ENCODE data around the gene RHBDD1. TPM values are rescaled to one million over a fixed set of nuclear protein-coding genes. Genes with fewer than 3 reads are reported as not detected.

RHBDD1 gene
- polyA plus RNA-seq, 3 donors: 8.1 to 19.5 (median 15.5) TPM

DNA sequence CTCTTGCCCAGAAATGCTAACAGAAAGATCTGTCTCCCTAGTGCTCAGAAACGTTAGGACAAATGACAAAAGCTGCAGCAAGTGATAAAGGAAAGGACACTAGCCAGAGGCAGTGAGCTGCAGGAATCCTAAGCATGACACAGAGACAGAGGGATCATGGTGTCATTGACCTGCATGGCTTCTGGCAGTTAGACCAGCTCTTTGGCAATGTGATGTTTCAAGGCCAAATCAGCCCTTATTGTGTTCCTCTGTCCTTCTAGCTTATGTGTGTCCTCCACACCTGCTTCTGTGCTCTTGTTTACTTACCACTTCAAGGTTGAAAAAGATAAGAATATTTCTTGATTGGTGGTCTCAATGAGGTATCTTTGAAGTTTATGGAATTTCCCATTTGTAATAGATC, 120.8 kb downstream of the RHBDD1 start:
- H3K27ac Mint-ChIP-seq: no peak overlapping the region
- 100% methylated on average over 1 of the region's 1 CpG for WGBS (ENCODE audit: insufficient coverage)
- intact Hi-C loops (cut with micrococcal nuclease): no loop called here
- H3K27me3 Mint-ChIP-seq (ENCODE audit: low read depth in 3 of 3): peaks cover 0 to 2% (median 0%) of the 10 kb centered on the region in 3 donors
- Histone ChIP-seq H3K9me3 (replicated peaks in 1 of 2; ENCODE audit: control insufficient read depth in 1 of 2, insufficient read depth in 1 of 2, low read length in 2 of 2) (peaks cover 0 to 4% of the 10 kb centered on the region in 2 donors), H4K20me1 (ENCODE audit: insufficient read depth, low read length) (no peaks in the 10 kb centered on the region), H3K36me3 (replicated peaks in 1 of 2; ENCODE audit: control insufficient read depth in 1 of 2, insufficient read depth in 2 of 2, low read length in 2 of 2) (no peaks in the 10 kb centered on the region), H2AFZ (ENCODE audit: insufficient read depth, low read depth, low read length, poor library complexity, severe bottlenecking) (no peak overlapping the region), H3K4me1 (ENCODE audit: control insufficient read depth in 1 of 2, insufficient read depth in 2 of 2, low read length in 2 of 2) (no peaks in the 10 kb centered on the region), H3K27me3 (ENCODE audit: control insufficient read depth in 2 of 2, insufficient read depth in 2 of 2, low read length in 2 of 2) (no peaks in the 10 kb centered on the region), H3K79me2 (ENCODE audit: insufficient read depth, low read length) (no peaks in the 10 kb centered on the region), H3K27ac (ENCODE audit: low read depth in 1 of 2, low read length in 2 of 2) (no peak overlapping the region), H3K4me2 (replicated peaks; ENCODE audit: extremely low read depth, low read length, poor library complexity, severe bottlenecking) (no peak overlapping the region), H3K9ac (ENCODE audit: insufficient read depth, low read length, poor library complexity, severe bottlenecking) (no peak overlapping the region), H3K4me3 (replicated peaks in 1 of 3; ENCODE audit: low read depth in 2 of 3, low read length in 3 of 3) (no peak overlapping the region)
- TF ChIP-seq, protein P1, sequence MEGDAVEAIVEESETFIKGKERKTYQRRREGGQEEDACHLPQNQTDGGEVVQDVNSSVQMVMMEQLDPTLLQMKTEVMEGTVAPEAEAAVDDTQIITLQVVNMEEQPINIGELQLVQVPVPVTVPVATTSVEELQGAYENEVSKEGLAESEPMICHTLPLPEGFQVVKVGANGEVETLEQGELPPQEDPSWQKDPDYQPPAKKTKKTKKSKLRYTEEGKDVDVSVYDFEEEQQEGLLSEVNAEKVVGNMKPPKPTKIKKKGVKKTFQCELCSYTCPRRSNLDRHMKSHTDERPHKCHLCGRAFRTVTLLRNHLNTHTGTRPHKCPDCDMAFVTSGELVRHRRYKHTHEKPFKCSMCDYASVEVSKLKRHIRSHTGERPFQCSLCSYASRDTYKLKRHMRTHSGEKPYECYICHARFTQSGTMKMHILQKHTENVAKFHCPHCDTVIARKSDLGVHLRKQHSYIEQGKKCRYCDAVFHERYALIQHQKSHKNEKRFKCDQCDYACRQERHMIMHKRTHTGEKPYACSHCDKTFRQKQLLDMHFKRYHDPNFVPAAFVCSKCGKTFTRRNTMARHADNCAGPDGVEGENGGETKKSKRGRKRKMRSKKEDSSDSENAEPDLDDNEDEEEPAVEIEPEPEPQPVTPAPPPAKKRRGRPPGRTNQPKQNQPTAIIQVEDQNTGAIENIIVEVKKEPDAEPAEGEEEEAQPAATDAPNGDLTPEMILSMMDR (IDR thresholded peaks at IDR 0.05): no peak
- H3K9me3 Mint-ChIP-seq: peaks cover 2 to 23% (median 13%) of the 10 kb centered on the region in 7 donors
- peaks cover 3% of the 10 kb centered on the region for H3K4me1 Mint-ChIP-seq
- no peak for DNase-seq
- H3K4me3 Mint-ChIP-seq: no peak overlapping the region
- peaks cover 3 to 10% of the 10 kb centered on the region in 2 donors for H3K36me3 Mint-ChIP-seq

- no CpG with 5 or more reads among the region's 1 CpG for WGBS (ENCODE audit: insufficient coverage)
- Histone ChIP-seq H3K27me3 (ENCODE audit: control insufficient read depth in 2 of 2, insufficient read depth in 2 of 2, low read length in 2 of 2) (no peaks in the 10 kb centered on the region), H3K4me1 (ENCODE audit: control insufficient read depth in 1 of 2, insufficient read depth in 2 of 2, low read length in 2 of 2) (no peaks in the 10 kb centered on the region), H3K9ac (ENCODE audit: insufficient read depth, low read length, poor library complexity, severe bottlenecking) (no peak overlapping the region), H3K27ac (ENCODE audit: low read depth in 1 of 2, low read length in 2 of 2) (no peak overlapping the region), H3K9me3 (replicated peaks in 1 of 2; ENCODE audit: control insufficient read depth in 1 of 2, insufficient read depth in 1 of 2, low read length in 2 of 2) (peaks cover 0 to 4% of the 10 kb centered on the region in 2 donors), H3K36me3 (replicated peaks in 1 of 2; ENCODE audit: control insufficient read depth in 1 of 2, insufficient read depth in 2 of 2, low read length in 2 of 2) (no peaks in the 10 kb centered on the region), H3K4me3 (replicated peaks in 1 of 3; ENCODE audit: low read depth in 2 of 3, low read length in 3 of 3) (no peak overlapping the region), H4K20me1 (ENCODE audit: insufficient read depth, low read length) (no peaks in the 10 kb centered on the region), H2AFZ (ENCODE audit: insufficient read depth, low read depth, low read length, poor library complexity, severe bottlenecking) (no peak overlapping the region), H3K79me2 (ENCODE audit: insufficient read depth, low read length) (no peaks in the 10 kb centered on the region), H3K4me2 (replicated peaks; ENCODE audit: extremely low read depth, low read length, poor library complexity, severe bottlenecking) (no peak overlapping the region)
- TF ChIP-seq, protein P1 (IDR thresholded peaks at IDR 0.05): no peak
- Mint-ChIP-seq H3K27me3 (ENCODE audit: low read depth in 3 of 3) (peaks cover 0 to 2% (median 0%) of the 10 kb centered on the region in 3 donors), H3K36me3 (peaks cover 0 to 7% of the 10 kb centered on the region in 2 donors), H3K27ac (no peak overlapping the region), H3K4me1 (no peaks in the 10 kb centered on the region), H3K9me3 (peaks cover 2 to 23% (median 13%) of the 10 kb centered on the region in 7 donors), H3K4me3 (no peak overlapping the region)
- DNase-seq: no peak
- intact Hi-C loops (cut with micrococcal nuclease): no loop called here
These were observed 123.6 kb downstream of the RHBDD1 start for GRCh38 chr2:226959418-226959817.

Data from CD14-positive monocyte (primary cell).